Endothelial cell of umbilical vein (primary cell): ENCODE results near the gene LMO7. TPM values are rescaled to one million over a fixed set of nuclear protein-coding genes. Genes with fewer than 3 reads are reported as not detected.

Source experiments
- BruUV-seq: library from RNA; stranded (reverse); fragments of 400-500 nt; replicated peaks from 2 replicates; lab custom pipeline; 2021; lab: Mats Ljungman, UMichigan
- CTCF ChIA-PET: fragments of 300-600, 350-600 bp; sonication (Branson Sonifier 250); formaldehyde crosslinking; loops from one replicate; lab custom pipeline; 2021; ENCODE audit warnings: antibody characterized with exemption, inconsistent platforms; lab: Charles Lee
- POLR2A ChIA-PET: fragments of 300-600, 350-600 bp; sonication (Branson Sonifier 250); formaldehyde crosslinking; loops from one replicate; lab custom pipeline; 2021; ENCODE audit warnings: antibody characterized with exemption, inconsistent platforms; lab: Charles Lee
- DNase-seq: peaks from one replicate; pipeline ENCODE4 v3.0.0-alpha.2; 2011; ENCODE audit warnings: low read depth, low spot score
- FAIRE-seq: peaks from 2 replicates; lab custom pipeline; 2011; peaks lifted over from hg19 to GRCh38; lab: Jason Lieb, UNC
- H2AFZ ChIP-seq: 2 replicates; pipeline ENCODE4 v1.6.0; 2012; ENCODE audit warnings: low read depth, low read length, control low read depth, inconsistent platforms
- H3K27ac ChIP-seq: 2 replicates; pipeline ENCODE4 v1.5.1; 2011; ENCODE audit warnings: low read depth, mild to moderate bottlenecking, control low read depth, low read length, moderate library complexity; ENCODE audit not compliant: insufficient read depth
- H3K27me3 ChIP-seq, 2 experiments: 2 replicates each; pipeline versions ENCODE4 v1.6.0 to v1.6.1; 2011; ENCODE audit warnings: low read length in 2 of 2, mixed read lengths in 1 of 2; ENCODE audit not compliant: control insufficient read depth in 2 of 2, insufficient read depth in 2 of 2
- H3K36me3 ChIP-seq, 2 experiments: 2 replicates in 1 of 2; 3 replicates in 1 of 2; pipeline ENCODE4 v1.5.1; 2011; ENCODE audit warnings: low read length in 2 of 2, mild to moderate bottlenecking in 1 of 2, moderate library complexity in 1 of 2; ENCODE audit not compliant: control insufficient read depth in 2 of 2, insufficient read depth in 2 of 2; ENCODE audit errors: extremely low read depth in 1 of 2
- H3K4me1 ChIP-seq: 3 replicates; pipeline ENCODE4 v1.5.1; 2011; ENCODE audit warnings: mild to moderate bottlenecking, low read length; ENCODE audit not compliant: control insufficient read depth, insufficient read depth; ENCODE audit errors: extremely low read depth
- H3K4me2 ChIP-seq: 2 replicates; pipeline ENCODE4 v1.6.1; 2011; ENCODE audit warnings: low read length, control low read depth, mixed read lengths; ENCODE audit not compliant: insufficient read depth
- H3K4me3 ChIP-seq, 3 experiments: fragments of 200-600 bp in 1 of 3; sonication (generic), shearing (Covaris generic) in 1 of 3; replicated peaks in 1 of 3; 2 replicates each; pipeline ENCODE4 v1.5.1; 2011 to 2016; ENCODE audit warnings: control low read depth in 3 of 3, low read length in 3 of 3, mild to moderate bottlenecking in 2 of 3, inconsistent platforms in 1 of 3, low read depth in 1 of 3, moderate library complexity in 1 of 3; ENCODE audit not compliant: insufficient read depth in 1 of 3
- H3K79me2 ChIP-seq: 2 replicates; pipeline ENCODE4 v1.6.0; 2012; ENCODE audit warnings: low read length, inconsistent platforms; ENCODE audit not compliant: control insufficient read depth, insufficient read depth
- H3K9ac ChIP-seq: replicated peaks from 2 replicates; pipeline ENCODE3; 2011; ENCODE audit warnings: low read length, control low read depth; ENCODE audit not compliant: insufficient read depth; ENCODE audit errors: extremely low read depth
- H3K9me1 ChIP-seq: replicated peaks from 3 replicates; pipeline ENCODE4 v1.6.0; 2011; ENCODE audit warnings: mild to moderate bottlenecking, low read length; ENCODE audit not compliant: control insufficient read depth, insufficient read depth; ENCODE audit errors: extremely low read depth
- H3K9me3 ChIP-seq: replicated peaks from 2 replicates; pipeline ENCODE4 v1.5.1; 2012; ENCODE audit warnings: low read length, inconsistent platforms; ENCODE audit not compliant: control insufficient read depth, insufficient read depth
- H4K20me1 ChIP-seq: replicated peaks from 2 replicates; pipeline ENCODE3; 2011; ENCODE audit warnings: mild to moderate bottlenecking, low read length; ENCODE audit not compliant: control insufficient read depth, insufficient read depth; ENCODE audit errors: extremely low read depth
- EZH2 ChIP-seq: IDR thresholded peaks from 2 replicates; pipeline ENCODE4 v1.6.1; 2012; ENCODE audit warnings: borderline replicate concordance, low read depth, mild to moderate bottlenecking, moderate library complexity, low read length, inconsistent platforms; ENCODE audit not compliant: severe bottlenecking
- FOS ChIP-seq: IDR thresholded peaks from 2 replicates; pipeline ENCODE4 v1.6.1; 2011; ENCODE audit warnings: mild to moderate bottlenecking, low read length, moderate library complexity, borderline replicate concordance; ENCODE audit not compliant: insufficient read depth
- GATA2 ChIP-seq: IDR thresholded peaks from 2 replicates; pipeline ENCODE4 v1.7.0; 2011; ENCODE audit warnings: low read depth, mild to moderate bottlenecking, moderate library complexity, mixed read lengths, low read length; ENCODE audit not compliant: insufficient read length, insufficient read depth
- JUN ChIP-seq: IDR thresholded peaks from 2 replicates; pipeline ENCODE4 v1.6.1; 2011; ENCODE audit warnings: borderline replicate concordance, low read depth; ENCODE audit not compliant: insufficient read length, insufficient read depth
- MYC ChIP-seq: IDR thresholded peaks from one replicate; pipeline ENCODE4 v1.6.1; 2011; ENCODE audit warnings: mild to moderate bottlenecking, low read depth, low read length
- POLR2A ChIP-seq: IDR thresholded peaks from 2 replicates; pipeline ENCODE4 v1.6.1; 2012; ENCODE audit warnings: low read depth, mild to moderate bottlenecking, control low read depth, low read length
- POLR2AphosphoS5 ChIP-seq: IDR thresholded peaks from 2 replicates; pipeline ENCODE4 v1.6.1; 2012; ENCODE audit warnings: low read depth, mild to moderate bottlenecking, control low read depth, low read length, moderate library complexity; ENCODE audit not compliant: insufficient read depth
- dilution Hi-C: fragments of 300-500 bp; cut with MboI; formaldehyde crosslinking; loops from one replicate; pipeline ENCODE4 v1.15.0; 2019; ENCODE audit warnings: low sequenced_read_pairs; ENCODE audit not compliant: extremely low pct_ligation_motif_present
- intact Hi-C: fragments of 100-400 bp; cut with micrococcal nuclease; formaldehyde crosslinking; loops from one replicate; pipeline ENCODE4 v1.10.0; 2022
- polyA plus RNA-seq, 4 experiments: library from polyadenylated mRNA; depleted of rRNA in 3 of 4; stranded (reverse) in 3 of 4; unstranded in 1 of 4; fragments of >200 nt; gene quantifications; 2 replicates each; pipeline versions ENCODE4 v1.2.1 to v1.2.3, GENCODE V29; 2011 to 2012; ENCODE audit warnings: missing spikeins in 1 of 4
- total RNA-seq: library from RNA; stranded (reverse); gene quantifications from 2 replicates; pipeline ENCODE4 v1.2.3, GENCODE V29; 2021
- TF ChIP-seq, protein P1 (sequence below): IDR thresholded peaks from 2 replicates; pipeline ENCODE4 v1.6.1; 2011; ENCODE audit not compliant: insufficient read depth, insufficient read length
- TF ChIP-seq, protein P2 (sequence below), 2 donors: IDR thresholded peaks; 1 replicate in 1 of 2; 2 replicates in 1 of 2; pipeline ENCODE4 v1.5.1; 2011; ENCODE audit warnings: low read length in 2 of 2, mild to moderate bottlenecking in 2 of 2, moderate library complexity in 2 of 2, control low read depth in 1 of 2, inconsistent platforms in 1 of 2, low read depth in 1 of 2; ENCODE audit not compliant: insufficient read depth in 1 of 2; ENCODE audit errors: extremely low read depth in 1 of 2

LMO7 gene
- total and polyA plus RNA-seq, 2 donors (not counting 3 experiments of a cell fraction or from before 2014, with no cell fraction given) = 10.5 to 21.1 TPM

DNA sequence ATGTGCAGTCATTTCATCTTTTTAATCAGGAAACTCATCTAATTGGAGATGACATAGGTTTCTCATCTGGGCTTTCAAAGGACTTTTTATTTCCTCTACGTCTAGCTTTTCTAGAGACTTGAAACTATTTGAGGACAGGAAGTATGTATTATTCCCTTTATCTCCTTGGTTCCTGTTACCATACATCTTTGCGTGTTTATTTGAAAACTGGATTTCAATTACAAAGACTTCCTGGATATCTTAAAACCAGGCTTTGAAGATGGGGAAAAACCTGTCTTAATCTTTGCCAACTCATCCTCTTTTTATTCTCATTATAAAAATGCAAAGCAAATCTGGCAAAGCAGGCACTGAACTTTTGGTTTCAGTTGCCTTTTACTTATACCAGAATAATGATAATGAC is 130.5 kb downstream of the LMO7 start:
- FAIRE-seq = no peak
- H3K9ac ChIP-seq = no peak overlapping the region
- H2AFZ ChIP-seq = no peak overlapping the region
- no peaks in the 10 kb centered on the region for H3K79me2 ChIP-seq
- no peaks in the 10 kb centered on the region for H3K27me3 ChIP-seq
- no peak overlapping the region for H3K4me3 ChIP-seq
- CTCF ChIA-PET = interaction anchor here (0.6 to 1.4 kb wide), 2 partner anchors 71 to 109 kb away, joined by 4 to 5 read pairs; no protein-coding TSS in a partner anchor
- no peak overlapping the region for H3K27ac ChIP-seq
- POLR2A ChIA-PET = no interaction called here
- no peaks in the 10 kb centered on the region for H3K9me3 ChIP-seq
- no peak for DNase-seq
- H3K4me1 ChIP-seq = peaks cover 11% of the 10 kb centered on the region
- no TSS peak for BruUV-seq
- dilution Hi-C loops = no loop called here
- TF ChIP-seq POLR2A (no peak), EZH2 (no peak), POLR2AphosphoS5 (no peak), GATA2 (no peak), MYC (no peak), FOS (no peak), JUN (no peak)
- TF ChIP-seq, protein P1, sequence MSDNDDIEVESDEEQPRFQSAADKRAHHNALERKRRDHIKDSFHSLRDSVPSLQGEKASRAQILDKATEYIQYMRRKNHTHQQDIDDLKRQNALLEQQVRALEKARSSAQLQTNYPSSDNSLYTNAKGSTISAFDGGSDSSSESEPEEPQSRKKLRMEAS = no peak
- TF ChIP-seq, protein P2, sequence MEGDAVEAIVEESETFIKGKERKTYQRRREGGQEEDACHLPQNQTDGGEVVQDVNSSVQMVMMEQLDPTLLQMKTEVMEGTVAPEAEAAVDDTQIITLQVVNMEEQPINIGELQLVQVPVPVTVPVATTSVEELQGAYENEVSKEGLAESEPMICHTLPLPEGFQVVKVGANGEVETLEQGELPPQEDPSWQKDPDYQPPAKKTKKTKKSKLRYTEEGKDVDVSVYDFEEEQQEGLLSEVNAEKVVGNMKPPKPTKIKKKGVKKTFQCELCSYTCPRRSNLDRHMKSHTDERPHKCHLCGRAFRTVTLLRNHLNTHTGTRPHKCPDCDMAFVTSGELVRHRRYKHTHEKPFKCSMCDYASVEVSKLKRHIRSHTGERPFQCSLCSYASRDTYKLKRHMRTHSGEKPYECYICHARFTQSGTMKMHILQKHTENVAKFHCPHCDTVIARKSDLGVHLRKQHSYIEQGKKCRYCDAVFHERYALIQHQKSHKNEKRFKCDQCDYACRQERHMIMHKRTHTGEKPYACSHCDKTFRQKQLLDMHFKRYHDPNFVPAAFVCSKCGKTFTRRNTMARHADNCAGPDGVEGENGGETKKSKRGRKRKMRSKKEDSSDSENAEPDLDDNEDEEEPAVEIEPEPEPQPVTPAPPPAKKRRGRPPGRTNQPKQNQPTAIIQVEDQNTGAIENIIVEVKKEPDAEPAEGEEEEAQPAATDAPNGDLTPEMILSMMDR (IDR thresholded peaks at IDR 0.05; ENCODE audit: extremely low read depth in 1 of 2, insufficient read depth in 1 of 2, low read depth in 1 of 2, low read length in 2 of 2) = no peak
- no peak overlapping the region for H3K4me2 ChIP-seq
- no peaks in the 10 kb centered on the region for H3K36me3 ChIP-seq
- no peaks in the 10 kb centered on the region for H4K20me1 ChIP-seq
- H3K9me1 ChIP-seq = no peaks in the 10 kb centered on the region
- intact Hi-C loops = no loop called here
